ENCODE measurements around the gene HBS1L.

HBS1L gene

GRCh38 chr6:135012764-135013163 lies 41.9 kb downstream of the HBS1L start:
- peak; percentile 7 for DNase-seq
- in situ Hi-C loops (cut with HindIII; ENCODE audit: low pct_ligation_motif_present, low pct_unique_long_range_greater_than_20kb, low sequenced_read_pairs): no loop called here

- no peak for DNase-seq
- in situ Hi-C loops (cut with HindIII; ENCODE audit: low pct_ligation_motif_present, low pct_unique_long_range_greater_than_20kb, low sequenced_read_pairs): no loop called here
These were observed 42.3 kb downstream of the HBS1L start for GRCh38 chr6:135012349-135012748.

GRCh38 chr6:135008941-135009290 lies 45.7 kb downstream of the HBS1L start:
- no peak for DNase-seq
- in situ Hi-C loops (cut with HindIII; ENCODE audit: low pct_ligation_motif_present, low pct_unique_long_range_greater_than_20kb, low sequenced_read_pairs): no loop called here

GRCh38 chr6:135008072-135008940 lies 46.3 kb downstream of the HBS1L start:
- in situ Hi-C loops (cut with HindIII; ENCODE audit: low pct_ligation_motif_present, low pct_unique_long_range_greater_than_20kb, low sequenced_read_pairs): no loop called here
- DNase-seq: no peak

- in situ Hi-C loops (cut with HindIII; ENCODE audit: low pct_ligation_motif_present, low pct_unique_long_range_greater_than_20kb, low sequenced_read_pairs): no loop called here
- DNase-seq: no peak
These were observed 48.2 kb downstream of the HBS1L start for GRCh38 chr6:135006386-135006914.

- in situ Hi-C loops (cut with HindIII; ENCODE audit: low pct_ligation_motif_present, low pct_unique_long_range_greater_than_20kb, low sequenced_read_pairs): no loop called here
- DNase-seq: no peak
These were observed 50.2 kb downstream of the HBS1L start for GRCh38 chr6:135004399-135004798.

- no peak for DNase-seq
- in situ Hi-C loops (cut with HindIII; ENCODE audit: low pct_ligation_motif_present, low pct_unique_long_range_greater_than_20kb, low sequenced_read_pairs): no loop called here
These were observed 51.5 kb downstream of the HBS1L start for GRCh38 chr6:135002974-135003703.

GRCh38 chr6:135002229-135002844 lies 52.3 kb downstream of the HBS1L start:
- in situ Hi-C loops (cut with HindIII; ENCODE audit: low pct_ligation_motif_present, low pct_unique_long_range_greater_than_20kb, low sequenced_read_pairs): no loop called here
- peak; percentile 38 for DNase-seq

- in situ Hi-C loops (cut with HindIII; ENCODE audit: low pct_ligation_motif_present, low pct_unique_long_range_greater_than_20kb, low sequenced_read_pairs): no loop called here
- DNase-seq: no peak
These were observed 55.5 kb downstream of the HBS1L start for GRCh38 chr6:134999107-134999506.

- no peak for DNase-seq
- in situ Hi-C loops (cut with HindIII; ENCODE audit: low pct_ligation_motif_present, low pct_unique_long_range_greater_than_20kb, low sequenced_read_pairs): no loop called here
These were observed 57.3 kb downstream of the HBS1L start for GRCh38 chr6:134997133-134997995.

- in situ Hi-C loops (cut with HindIII; ENCODE audit: low pct_ligation_motif_present, low pct_unique_long_range_greater_than_20kb, low sequenced_read_pairs): no loop called here
- DNase-seq: no peak
These were observed 59.1 kb downstream of the HBS1L start for GRCh38 chr6:134995536-134995935.

GRCh38 chr6:134994431-134994830 lies 60.2 kb downstream of the HBS1L start:
- DNase-seq: no peak
- in situ Hi-C loops (cut with HindIII; ENCODE audit: low pct_ligation_motif_present, low pct_unique_long_range_greater_than_20kb, low sequenced_read_pairs): no loop called here

GRCh38 chr6:134992155-134992554 lies 62.5 kb downstream of the HBS1L start:
- in situ Hi-C loops (cut with HindIII; ENCODE audit: low pct_ligation_motif_present, low pct_unique_long_range_greater_than_20kb, low sequenced_read_pairs): no loop called here
- DNase-seq: no peak

- in situ Hi-C loops (cut with HindIII; ENCODE audit: low pct_ligation_motif_present, low pct_unique_long_range_greater_than_20kb, low sequenced_read_pairs): no loop called here
These were observed 64.4 kb downstream of the HBS1L start for GRCh38 chr6:134990262-134990661.

GRCh38 chr6:134984821-134985220 lies 69.8 kb downstream of the HBS1L start:
- no peak for DNase-seq
- in situ Hi-C loops (cut with HindIII; ENCODE audit: low pct_ligation_motif_present, low pct_unique_long_range_greater_than_20kb, low sequenced_read_pairs): no loop called here

More at GRCh38 chr6:134990262-134990661, 64.4 kb downstream of the HBS1L start:
- DNase-seq: no peak

GRCh38 chr6:134983823-134984222 lies 70.8 kb downstream of the HBS1L start:
- in situ Hi-C loops (cut with HindIII; ENCODE audit: low pct_ligation_motif_present, low pct_unique_long_range_greater_than_20kb, low sequenced_read_pairs): no loop called here
- no peak for DNase-seq

GRCh38 chr6:134982161-134982560 lies 72.5 kb downstream of the HBS1L start:
- in situ Hi-C loops (cut with HindIII; ENCODE audit: low pct_ligation_motif_present, low pct_unique_long_range_greater_than_20kb, low sequenced_read_pairs): no loop called here
- DNase-seq: no peak

GRCh38 chr6:134980846-134981245 lies 73.8 kb downstream of the HBS1L start:
- in situ Hi-C loops (cut with HindIII; ENCODE audit: low pct_ligation_motif_present, low pct_unique_long_range_greater_than_20kb, low sequenced_read_pairs): no loop called here
- no peak for DNase-seq

Data from ACHN (cell line).